Measurements from ENCODE around the gene MT1G.

DNA sequence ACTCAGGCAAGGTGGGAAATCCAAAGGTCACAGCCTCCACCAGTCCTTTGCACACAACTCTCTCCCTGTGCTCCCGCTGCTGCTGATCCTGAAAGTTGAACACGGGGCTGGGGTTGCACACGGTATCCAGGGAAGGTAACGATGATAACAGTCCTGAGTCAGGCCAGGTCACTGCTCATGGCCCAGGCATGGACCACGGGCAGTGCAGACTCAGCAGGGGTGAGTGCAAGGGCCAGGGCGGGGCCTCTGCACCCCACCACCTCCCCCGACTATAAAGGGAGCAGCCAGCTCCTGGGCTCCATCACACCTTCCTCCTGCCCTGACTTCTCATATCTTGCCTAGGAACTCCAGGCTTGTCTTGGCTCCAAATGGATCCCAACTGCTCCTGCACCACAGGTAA is 16.3 kb downstream of the MT1G start, which contains the start of gene MT1B:
- TF ChIP-seq POLR2AphosphoS5 (IDR thresholded peaks at IDR 0.05; ENCODE audit: low read depth, low read length): no peak
- no peak for TF ChIP-seq TAF1 (IDR thresholded peaks at IDR 0.05; ENCODE audit: borderline replicate concordance, low read depth, low read length)
- TF ChIP-seq POLR2A (IDR thresholded peaks at IDR 0.05; ENCODE audit: low read depth, low read length): no peak
